Glutamatergic neuron (in vitro differentiated cells): ENCODE measurements around the gene HYI. TPM values are rescaled to one million over a fixed set of nuclear protein-coding genes. Genes with fewer than 3 reads are reported as not detected.

Experiments used
- DNase-seq: peaks from one replicate; pipeline ENCODE4 v3.0.0; 2022
- H3K27ac Mint-ChIP-seq: one replicate; pipeline ENCODE4 v1.8.0; 2020; ENCODE audit warnings: mild to moderate bottlenecking, mixed read lengths, inconsistent platforms; ENCODE audit not compliant: unreplicated experiment
- H3K27me3 Mint-ChIP-seq: one replicate; pipeline ENCODE4 v1.8.0; 2020; ENCODE audit warnings: mild to moderate bottlenecking, moderate library complexity, mixed read lengths, inconsistent platforms; ENCODE audit not compliant: unreplicated experiment
- H3K36me3 Mint-ChIP-seq: one replicate; pipeline ENCODE4 v1.8.0; 2020; ENCODE audit warnings: mild to moderate bottlenecking, mixed read lengths, inconsistent platforms; ENCODE audit not compliant: unreplicated experiment
- H3K4me1 Mint-ChIP-seq: one replicate; pipeline ENCODE4 v1.8.0; 2020; ENCODE audit warnings: mild to moderate bottlenecking, low read depth, mixed read lengths, inconsistent platforms; ENCODE audit not compliant: unreplicated experiment
- H3K4me3 Mint-ChIP-seq: one replicate; pipeline ENCODE4 v1.8.0; 2020; ENCODE audit warnings: mild to moderate bottlenecking, mixed read lengths, inconsistent platforms; ENCODE audit not compliant: unreplicated experiment
- H3K9me3 Mint-ChIP-seq: one replicate; pipeline ENCODE4 v1.8.0; 2020; ENCODE audit warnings: mild to moderate bottlenecking, moderate library complexity, mixed read lengths, inconsistent platforms; ENCODE audit not compliant: unreplicated experiment
- CTCF ChIP-seq: fragments of 200-600 bp; sonication (generic); IDR thresholded peaks from one replicate; pipeline ENCODE4 v1.5.0; 2021; ENCODE audit not compliant: partially characterized antibody, unreplicated experiment
- total RNA-seq: library from RNA; stranded (reverse); fragmentation: NEBNext Ultra II Directional; extraction: Animal tissue kit (Norgen Biotek cat#: 25700); gene quantifications from one replicate; pipeline ENCODE4 v1.2.1, GENCODE V29; 2021; ENCODE audit not compliant: unreplicated experiment

The HYI gene
- total RNA-seq, 1 donor from 2014 or later = 18.7 TPM

- peak overlapping the region; percentile 20 for H3K27ac Mint-ChIP-seq
- peaks cover 2% of the 10 kb centered on the region for H3K4me1 Mint-ChIP-seq
- no peak overlapping the region for H3K4me3 Mint-ChIP-seq
- H3K36me3 Mint-ChIP-seq = peaks cover 19% of the 10 kb centered on the region
- peak; percentile 2 for DNase-seq
- no peak for TF ChIP-seq CTCF
- peaks cover 12% of the 10 kb centered on the region for H3K27me3 Mint-ChIP-seq
- H3K9me3 Mint-ChIP-seq = peaks cover 6% of the 10 kb centered on the region
Observed at GRCh38 chr1:43446881-43447835, 6.6 kb downstream of the HYI start.

- peak overlapping the region; percentile 11 for H3K4me3 Mint-ChIP-seq
- H3K27me3 Mint-ChIP-seq = peaks cover 12% of the 10 kb centered on the region
- no peak for TF ChIP-seq CTCF
- DNase-seq = peak; percentile 4
- H3K36me3 Mint-ChIP-seq = peaks cover 19% of the 10 kb centered on the region
- H3K27ac Mint-ChIP-seq = no peak overlapping the region
- no peaks in the 10 kb centered on the region for H3K4me1 Mint-ChIP-seq
- peaks cover 3% of the 10 kb centered on the region for H3K9me3 Mint-ChIP-seq
Observed at GRCh38 chr1:43446388-43446740, 7.4 kb downstream of the HYI start.

- no peaks in the 10 kb centered on the region for H3K4me1 Mint-ChIP-seq
- peaks cover 19% of the 10 kb centered on the region for H3K36me3 Mint-ChIP-seq
- peaks cover 13% of the 10 kb centered on the region for H3K27me3 Mint-ChIP-seq
- no peak overlapping the region for H3K27ac Mint-ChIP-seq
- peaks cover 3% of the 10 kb centered on the region for H3K9me3 Mint-ChIP-seq
- DNase-seq = peak; percentile 0
- no peak for TF ChIP-seq CTCF
- peak overlapping the region; percentile 11 for H3K4me3 Mint-ChIP-seq
Observed at GRCh38 chr1:43445606-43446387, 7.9 kb downstream of the HYI start.

- peak; percentile 7 for DNase-seq
- H3K4me3 Mint-ChIP-seq = no peak overlapping the region
- H3K36me3 Mint-ChIP-seq = peaks cover 19% of the 10 kb centered on the region
- H3K9me3 Mint-ChIP-seq = peaks cover 3% of the 10 kb centered on the region
- H3K27ac Mint-ChIP-seq = no peak overlapping the region
- TF ChIP-seq CTCF = no peak
- H3K4me1 Mint-ChIP-seq = no peaks in the 10 kb centered on the region
- H3K27me3 Mint-ChIP-seq = peaks cover 12% of the 10 kb centered on the region
Observed at GRCh38 chr1:43444836-43445235, 8.9 kb downstream of the HYI start.
